Cardiac muscle cell (in vitro differentiated cells and primary cell): Measurements from ENCODE around the gene CAMKMT. TPM values are rescaled to one million over a fixed set of nuclear protein-coding genes. Genes with fewer than 3 reads are reported as not detected.

Experiments
- DNase-seq, 2 donors: peaks; one replicate each; pipeline versions ENCODE4 v3.0.0 to v3.0.0-alpha.2; 2010 to 2017; ENCODE audit warnings: low read depth in 1 of 2, low spot score in 1 of 2
- H3K27ac ChIP-seq: fragments of 200-600 bp; sonication (generic); 2 replicates; pipeline ENCODE4 v1.5.1; 2016
- H3K27me3 ChIP-seq: fragments of 200-600 bp; sonication (generic); 2 replicates; pipeline ENCODE4 v1.6.0; 2016; ENCODE audit warnings: control low read depth
- H3K36me3 ChIP-seq: fragments of 200-600 bp; sonication (generic); 2 replicates; pipeline ENCODE4 v1.5.1; 2016; ENCODE audit warnings: control low read depth
- H3K4me1 ChIP-seq: fragments of 200-600 bp; sonication (generic); 2 replicates; pipeline ENCODE4 v1.8.1; 2017; ENCODE audit warnings: low read depth, mild to moderate bottlenecking, mixed run types
- H3K4me3 ChIP-seq: fragments of 200-600 bp; sonication (generic); 2 replicates; pipeline ENCODE4 v1.5.1; 2016; ENCODE audit warnings: mild to moderate bottlenecking
- H3K9me3 ChIP-seq: fragments of 200-600 bp; sonication (generic); 2 replicates; pipeline ENCODE4 v1.5.1; 2017; ENCODE audit warnings: low read depth, mild to moderate bottlenecking, control low read depth
- polyA plus RNA-seq: library from polyadenylated mRNA; unstranded; fragments of >200 nt; fragmentation: Nextera tagmentation; extraction: Ambion mirVana; gene quantifications from 2 replicates; pipeline ENCODE4 v1.2.1, GENCODE V29; 2016
- total RNA-seq: library from RNA; depleted of rRNA; stranded (reverse); fragments of >200 nt; gene quantifications from 2 replicates; pipeline ENCODE4 v1.2.3, GENCODE V29; 2016
- TF ChIP-seq, protein P1 (sequence below): IDR thresholded peaks from 2 replicates; pipeline ENCODE4 v1.5.1; 2012; ENCODE audit warnings: low read depth, mild to moderate bottlenecking, low read length

CAMKMT gene
- total and polyA plus RNA-seq, 2 experiments from 2014 or later = 16.9 to 20.6 TPM

DNA sequence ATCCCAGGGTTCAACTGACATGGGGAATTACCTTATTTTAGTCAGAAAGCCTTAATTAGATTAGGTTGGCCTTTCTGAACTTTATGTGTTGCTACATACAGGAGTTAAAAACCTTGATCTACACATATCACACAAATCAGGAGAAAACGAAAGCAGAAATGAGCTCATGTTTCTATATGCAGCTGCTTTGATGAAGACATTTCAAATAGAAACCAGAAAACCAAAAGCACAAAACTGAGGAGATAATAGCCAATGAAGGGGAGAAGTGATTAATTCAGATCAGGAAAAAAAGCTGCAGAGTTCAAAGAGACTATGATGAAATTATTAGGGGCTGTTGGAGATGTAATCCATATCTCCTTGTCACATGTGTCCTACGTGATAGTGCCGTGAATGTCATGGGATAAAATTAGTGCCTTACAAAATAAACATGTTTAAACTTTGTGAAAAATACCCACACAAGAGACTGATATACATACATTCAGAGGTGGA is 255.0 kb downstream of the CAMKMT start:
- no peak overlapping the region for H3K4me3 ChIP-seq
- no peaks in the 10 kb centered on the region for H3K9me3 ChIP-seq
- no peaks in the 10 kb centered on the region for H3K4me1 ChIP-seq
- TF ChIP-seq, protein P1, sequence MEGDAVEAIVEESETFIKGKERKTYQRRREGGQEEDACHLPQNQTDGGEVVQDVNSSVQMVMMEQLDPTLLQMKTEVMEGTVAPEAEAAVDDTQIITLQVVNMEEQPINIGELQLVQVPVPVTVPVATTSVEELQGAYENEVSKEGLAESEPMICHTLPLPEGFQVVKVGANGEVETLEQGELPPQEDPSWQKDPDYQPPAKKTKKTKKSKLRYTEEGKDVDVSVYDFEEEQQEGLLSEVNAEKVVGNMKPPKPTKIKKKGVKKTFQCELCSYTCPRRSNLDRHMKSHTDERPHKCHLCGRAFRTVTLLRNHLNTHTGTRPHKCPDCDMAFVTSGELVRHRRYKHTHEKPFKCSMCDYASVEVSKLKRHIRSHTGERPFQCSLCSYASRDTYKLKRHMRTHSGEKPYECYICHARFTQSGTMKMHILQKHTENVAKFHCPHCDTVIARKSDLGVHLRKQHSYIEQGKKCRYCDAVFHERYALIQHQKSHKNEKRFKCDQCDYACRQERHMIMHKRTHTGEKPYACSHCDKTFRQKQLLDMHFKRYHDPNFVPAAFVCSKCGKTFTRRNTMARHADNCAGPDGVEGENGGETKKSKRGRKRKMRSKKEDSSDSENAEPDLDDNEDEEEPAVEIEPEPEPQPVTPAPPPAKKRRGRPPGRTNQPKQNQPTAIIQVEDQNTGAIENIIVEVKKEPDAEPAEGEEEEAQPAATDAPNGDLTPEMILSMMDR = no peak
- H3K27me3 ChIP-seq = no peaks in the 10 kb centered on the region
- no peak overlapping the region for H3K27ac ChIP-seq
- no peaks in the 10 kb centered on the region for H3K36me3 ChIP-seq
- peak in 1 of 2 donors; percentile 2 for DNase-seq

DNA sequence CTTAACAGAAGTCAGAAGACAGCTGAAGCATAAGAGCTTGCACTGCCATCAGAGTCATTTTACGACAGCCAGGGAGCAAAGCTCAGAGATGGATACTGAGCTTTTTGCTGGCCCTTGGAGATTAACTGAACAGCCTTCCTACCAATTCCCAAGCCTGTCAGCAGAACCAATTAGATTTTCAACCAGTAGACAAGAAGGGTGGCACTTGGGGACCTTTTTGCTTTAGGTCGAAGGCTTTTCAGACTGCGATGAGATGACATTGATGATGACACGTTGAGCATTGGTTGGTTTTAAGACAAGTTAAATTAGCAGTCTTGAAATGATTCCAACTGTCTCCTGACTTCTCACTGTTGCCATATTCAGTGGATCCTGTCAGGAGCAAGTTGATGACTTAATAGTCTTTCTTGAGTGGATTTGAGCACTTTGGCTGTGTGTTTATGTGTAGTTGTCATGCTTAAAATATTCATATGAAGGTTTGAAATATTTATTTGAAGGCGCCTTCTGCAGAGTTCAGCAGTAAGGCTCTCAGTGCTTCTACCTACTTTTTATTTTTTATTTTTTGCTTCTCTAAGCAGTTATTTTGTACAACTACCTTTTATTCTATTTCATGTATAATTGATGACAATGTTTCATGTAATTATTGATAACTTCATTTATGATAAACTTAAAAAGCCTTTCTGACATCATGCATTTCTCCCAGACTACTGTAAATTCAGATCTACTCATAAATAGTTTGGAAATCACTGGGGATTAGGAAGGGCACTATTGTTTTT is 256.7 kb downstream of the CAMKMT start:
- no peak overlapping the region for H3K27ac ChIP-seq
- H3K36me3 ChIP-seq = no peaks in the 10 kb centered on the region
- no peak overlapping the region for H3K4me3 ChIP-seq
- DNase-seq = no peak
- H3K27me3 ChIP-seq = no peaks in the 10 kb centered on the region
- no peaks in the 10 kb centered on the region for H3K9me3 ChIP-seq
- TF ChIP-seq, protein P1 = no peak
- no peaks in the 10 kb centered on the region for H3K4me1 ChIP-seq

DNA sequence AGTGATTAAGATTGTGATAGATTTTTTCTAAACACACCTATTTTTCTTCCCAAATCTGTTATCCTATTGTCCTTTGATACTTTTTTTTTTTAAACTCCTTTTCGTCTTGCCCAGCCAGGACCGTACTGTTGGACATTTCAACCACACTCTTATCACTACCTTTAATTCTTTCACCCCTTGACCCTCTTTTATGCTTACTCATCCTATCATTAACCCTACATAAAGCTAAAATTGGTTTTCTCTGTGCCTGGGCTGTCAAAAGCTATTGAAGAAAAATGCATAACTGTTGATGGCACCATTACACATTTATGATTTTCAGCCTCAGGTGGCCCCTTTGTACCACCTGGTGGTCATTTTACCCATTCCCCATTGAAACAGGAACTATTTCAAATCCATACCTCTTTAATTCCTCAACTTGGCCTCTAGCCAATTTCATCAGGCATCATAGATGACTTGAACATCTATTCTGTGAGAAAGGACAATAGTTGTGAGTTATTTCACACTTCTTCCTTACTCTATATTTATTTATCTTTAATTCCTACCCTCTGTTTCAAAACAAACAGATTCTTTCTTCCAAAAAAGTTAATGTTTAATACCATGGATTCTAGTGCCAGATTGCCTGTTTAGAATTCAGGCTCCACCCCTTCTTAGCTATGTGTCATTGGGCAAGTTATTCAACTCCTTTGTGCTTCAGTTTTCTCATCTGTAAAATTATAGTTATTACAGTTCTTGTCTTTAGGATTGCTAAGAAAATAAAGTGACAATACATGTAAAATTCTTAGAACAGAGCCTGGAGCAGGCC is 258.6 kb downstream of the CAMKMT start:
- TF ChIP-seq, protein P1 = no peak
- Histone ChIP-seq H3K4me1 (no peaks in the 10 kb centered on the region), H3K27ac (no peak overlapping the region), H3K36me3 (no peaks in the 10 kb centered on the region), H3K4me3 (no peak overlapping the region), H3K9me3 (no peaks in the 10 kb centered on the region), H3K27me3 (no peaks in the 10 kb centered on the region)
- DNase-seq = no peak

DNA sequence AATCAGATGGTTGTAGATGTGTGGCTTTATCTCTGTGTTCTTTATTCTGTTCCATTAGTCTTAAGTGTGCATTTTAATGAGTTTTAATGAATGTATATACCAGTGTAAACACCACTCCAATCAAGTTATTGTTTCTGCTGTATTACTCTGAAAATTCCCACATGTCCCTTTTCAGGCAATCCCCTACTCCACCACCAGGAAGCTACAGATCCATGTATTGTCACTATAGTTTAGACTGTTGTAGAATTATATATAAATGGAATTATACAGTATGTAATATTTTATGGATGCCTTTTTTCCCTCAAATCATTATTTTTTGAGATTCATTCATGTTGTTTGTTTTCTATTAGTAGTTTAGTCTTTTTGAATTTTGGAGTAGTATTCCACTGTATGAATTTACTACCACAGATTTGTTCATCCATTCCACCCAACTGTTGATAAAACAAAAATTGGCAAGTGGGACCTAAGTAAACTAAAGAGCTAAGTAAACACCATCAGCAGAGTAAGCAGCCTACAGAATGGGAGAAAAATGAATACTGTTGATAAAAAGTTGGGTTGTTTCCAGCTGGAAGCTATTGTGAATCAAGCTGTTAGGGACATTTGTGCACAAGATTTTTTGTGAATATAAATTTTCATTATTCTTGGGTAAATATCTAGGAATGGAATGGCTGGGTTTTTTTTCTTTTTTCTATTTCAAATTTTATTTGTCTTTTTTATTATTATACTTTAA is 262.0 kb downstream of the CAMKMT start:
- Histone ChIP-seq H3K27ac (no peak overlapping the region), H3K4me3 (no peak overlapping the region), H3K9me3 (no peaks in the 10 kb centered on the region), H3K36me3 (no peaks in the 10 kb centered on the region), H3K27me3 (no peaks in the 10 kb centered on the region), H3K4me1 (no peaks in the 10 kb centered on the region)
- peak in 1 of 2 donors; percentile 10 for DNase-seq
- TF ChIP-seq, protein P1 = peak; percentile 10

DNA sequence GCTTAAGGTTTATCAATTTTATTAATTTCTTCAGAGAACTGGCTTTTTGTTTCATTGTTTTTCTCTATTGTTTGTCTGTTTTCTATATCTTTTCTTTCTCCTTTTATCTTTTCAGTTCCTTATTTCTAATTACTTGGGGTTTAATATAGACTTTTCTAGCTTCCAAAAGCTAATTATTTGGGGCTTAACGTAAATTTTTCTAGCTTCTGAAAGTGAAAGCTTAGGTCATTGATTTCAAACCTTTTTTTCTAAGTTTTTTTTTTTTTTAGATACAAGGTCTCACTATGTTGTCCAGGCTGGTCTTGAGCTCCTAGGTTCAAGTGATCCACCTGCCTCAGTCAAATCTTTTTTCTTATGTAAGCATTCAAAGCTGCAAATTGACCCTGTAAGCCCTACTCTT is 266.6 kb downstream of the CAMKMT start:
- Histone ChIP-seq H3K27me3 (no peaks in the 10 kb centered on the region), H3K4me3 (no peak overlapping the region), H3K4me1 (no peaks in the 10 kb centered on the region), H3K9me3 (no peaks in the 10 kb centered on the region), H3K27ac (no peak overlapping the region), H3K36me3 (no peaks in the 10 kb centered on the region)
- DNase-seq = no peak
- TF ChIP-seq, protein P1 = no peak
